DMS 273 (cell line): ENCODE data around the gene LCORL.
A peak's percentile ranks its signal among the peaks of the same experiment; 100 is the strongest.
"Not testable (repeated sequence)": the region's sequence is repeated elsewhere in the genome, so short reads cannot be mapped to it uniquely, and the experiment has no call there.

Experiments used
- DNase-seq: peaks from one replicate; lab custom pipeline; 2025; ENCODE audit not compliant: unreplicated experiment; lab: John Stamatoyannopoulos, UW

LCORL gene

GRCh38 chr4:18021720-18022571, at the start of gene LCORL:
Gene LCORL, minus strand, starts transcription at chr4:18021755. Its CDS starts 4 bp downstream, at chr4:18021751.
- peak; percentile 98 for DNase-seq

- DNase-seq = no peak
These were observed 48.3 kb upstream of the LCORL start for GRCh38 chr4:18069810-18070209.

- DNase-seq = no peak
These were observed 45.5 kb upstream of the LCORL start for GRCh38 chr4:18067031-18067430.

- no peak for DNase-seq
These were observed 41.5 kb upstream of the LCORL start for GRCh38 chr4:18063079-18063478.

- no peak for DNase-seq
These were observed 36.4 kb upstream of the LCORL start for GRCh38 chr4:18057821-18058533.

GRCh38 chr4:18056030-18056429, 34.5 kb upstream of the LCORL start:
- DNase-seq = no peak

- DNase-seq = no peak
These were observed 30.6 kb upstream of the LCORL start for GRCh38 chr4:18052158-18052557.

- no peak for DNase-seq
These were observed 29.7 kb upstream of the LCORL start for GRCh38 chr4:18051281-18051680.

GRCh38 chr4:18050448-18050847, 28.9 kb upstream of the LCORL start:
- DNase-seq = no peak

- no peak for DNase-seq
These were observed 27.9 kb upstream of the LCORL start for GRCh38 chr4:18049446-18049845.

- DNase-seq = peak; percentile 20
These were observed 21.2 kb upstream of the LCORL start for GRCh38 chr4:18042754-18043153.

GRCh38 chr4:18042012-18042411, 20.5 kb upstream of the LCORL start:
- no peak for DNase-seq

GRCh38 chr4:18041114-18041513, 19.6 kb upstream of the LCORL start:
- no peak for DNase-seq

GRCh38 chr4:18039113-18039512, 17.6 kb upstream of the LCORL start:
- DNase-seq = no peak

- DNase-seq = not testable (repeated sequence)
These were observed 14.8 kb upstream of the LCORL start for GRCh38 chr4:18036369-18036768.

- no peak for DNase-seq
These were observed 12.5 kb upstream of the LCORL start for GRCh38 chr4:18034099-18034498.

GRCh38 chr4:18033111-18034085, 11.8 kb upstream of the LCORL start:
- DNase-seq = no peak

GRCh38 chr4:18025288-18025687, 3.7 kb upstream of the LCORL start:
- no peak for DNase-seq

- no peak for DNase-seq
These were observed 1.1 kb upstream of the LCORL start for GRCh38 chr4:18022572-18023050.

- DNase-seq = no peak
These were observed 160 bp downstream of the LCORL start for GRCh38 chr4:18021470-18021719.
